ENCODE measurements around the gene COL6A1.

GRCh38 chr21:46002841-46003574 lies 21.4 kb downstream of the COL6A1 start:
- TF ChIP-seq CTCF (conservative IDR thresholded peaks at IDR 0.05; ENCODE audit: low read length), result no peak
- TF ChIP-seq EZH2phosphoT487 (IDR thresholded peaks at IDR 0.05; ENCODE audit: borderline replicate concordance, low read depth, low read length), result no peak
